Activated T-cell treated with anti-CD3 and anti-CD28 coated beads, Interleukin-2, amount 50 U/mL, for 1 hour (primary cell): Measurements from ENCODE around the gene CD68.
"Not testable (repeated sequence)": the region's sequence is repeated elsewhere in the genome, so short reads cannot be mapped to it uniquely, and the experiment has no call there.

Source experiments
- DNase-seq: peaks from one replicate; pipeline ENCODE4 v3.0.0-alpha.2; 2020

Gene CD68

DNA sequence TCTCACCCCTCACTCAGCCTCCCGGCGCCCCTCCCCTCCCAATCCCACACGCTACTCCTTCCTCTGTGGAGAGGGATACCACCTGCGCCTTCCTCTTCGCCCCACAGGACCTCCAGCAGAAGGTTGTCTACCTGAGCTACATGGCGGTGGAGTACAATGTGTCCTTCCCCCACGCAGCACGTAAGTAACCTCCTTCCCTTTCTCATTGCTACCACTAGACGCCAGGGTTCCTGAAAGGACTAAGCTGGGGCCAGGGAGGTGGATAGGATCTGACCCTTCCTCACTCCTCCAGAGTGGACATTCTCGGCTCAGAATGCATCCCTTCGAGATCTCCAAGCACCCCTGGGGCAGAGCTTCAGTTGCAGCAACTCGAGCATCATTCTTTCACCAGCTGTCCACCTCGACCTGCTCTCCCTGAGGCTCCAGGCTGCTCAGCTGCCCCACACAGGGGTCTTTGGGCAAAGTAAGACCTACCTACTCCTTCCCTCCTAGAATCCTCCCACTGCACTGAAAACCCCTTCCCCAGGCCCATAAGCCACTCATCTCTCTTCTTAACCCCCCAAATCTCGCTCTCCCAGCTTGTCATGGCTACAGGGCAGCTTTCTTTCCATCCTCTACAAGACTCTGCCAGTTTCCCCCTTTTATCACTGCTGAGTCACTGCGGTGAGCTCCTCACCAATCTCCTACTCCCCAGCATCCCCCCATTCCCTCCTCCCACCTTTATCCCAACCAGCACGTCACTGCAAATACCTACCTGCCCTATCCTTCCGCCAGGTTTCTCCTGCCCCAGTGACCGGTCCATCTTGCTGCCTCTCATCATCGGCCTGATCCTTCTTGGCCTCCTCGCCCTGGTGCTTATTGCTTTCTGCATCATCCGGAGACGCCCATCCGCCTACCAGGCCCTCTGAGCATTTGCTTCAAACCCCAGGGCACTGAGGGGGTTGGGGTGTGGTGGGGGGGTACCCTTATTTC is 1.5 kb downstream of the CD68 start:
- DNase-seq = no peak

DNA sequence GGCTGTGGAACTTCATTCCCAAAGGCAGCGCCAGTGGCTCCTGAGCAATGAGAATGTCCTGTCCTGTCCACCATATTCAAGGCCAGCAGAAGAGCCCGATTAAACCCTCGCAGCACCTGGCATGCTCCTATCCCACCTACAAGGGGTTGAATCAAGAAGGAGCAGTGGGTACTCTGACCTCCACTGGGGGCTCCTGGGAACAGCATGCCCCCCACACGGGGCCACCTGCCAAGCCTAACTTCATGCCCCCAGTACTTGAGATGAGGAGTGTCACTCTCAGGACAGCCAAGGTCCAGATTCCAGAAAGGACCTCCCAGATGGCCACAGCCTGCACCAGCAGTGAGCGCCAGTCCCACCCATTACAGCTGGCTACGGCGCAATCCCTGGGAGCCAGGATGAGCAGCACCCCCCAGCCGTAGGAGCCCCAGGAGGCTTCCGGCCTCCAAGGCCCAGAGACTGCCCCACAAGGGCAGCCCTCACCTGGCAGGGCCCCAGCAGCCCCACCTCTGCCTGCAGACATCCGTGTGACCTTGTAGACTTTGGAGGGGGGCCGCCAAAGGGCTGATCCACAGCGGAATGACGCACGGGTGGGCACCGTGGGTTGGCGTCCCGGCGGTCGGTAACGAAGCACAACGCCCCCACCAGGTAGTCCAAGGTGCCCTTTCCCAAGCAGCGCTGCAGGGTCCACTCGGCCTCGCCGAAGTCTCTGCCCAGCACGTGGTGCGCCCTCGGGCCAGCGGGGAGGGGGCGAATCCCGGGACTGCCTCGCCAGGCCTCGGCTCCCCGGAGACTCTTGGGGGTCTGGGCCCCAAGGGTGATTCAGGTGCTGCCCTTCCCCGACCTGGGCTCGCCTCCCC is 3.2 kb downstream of the CD68 start:
- no peak for DNase-seq

DNA sequence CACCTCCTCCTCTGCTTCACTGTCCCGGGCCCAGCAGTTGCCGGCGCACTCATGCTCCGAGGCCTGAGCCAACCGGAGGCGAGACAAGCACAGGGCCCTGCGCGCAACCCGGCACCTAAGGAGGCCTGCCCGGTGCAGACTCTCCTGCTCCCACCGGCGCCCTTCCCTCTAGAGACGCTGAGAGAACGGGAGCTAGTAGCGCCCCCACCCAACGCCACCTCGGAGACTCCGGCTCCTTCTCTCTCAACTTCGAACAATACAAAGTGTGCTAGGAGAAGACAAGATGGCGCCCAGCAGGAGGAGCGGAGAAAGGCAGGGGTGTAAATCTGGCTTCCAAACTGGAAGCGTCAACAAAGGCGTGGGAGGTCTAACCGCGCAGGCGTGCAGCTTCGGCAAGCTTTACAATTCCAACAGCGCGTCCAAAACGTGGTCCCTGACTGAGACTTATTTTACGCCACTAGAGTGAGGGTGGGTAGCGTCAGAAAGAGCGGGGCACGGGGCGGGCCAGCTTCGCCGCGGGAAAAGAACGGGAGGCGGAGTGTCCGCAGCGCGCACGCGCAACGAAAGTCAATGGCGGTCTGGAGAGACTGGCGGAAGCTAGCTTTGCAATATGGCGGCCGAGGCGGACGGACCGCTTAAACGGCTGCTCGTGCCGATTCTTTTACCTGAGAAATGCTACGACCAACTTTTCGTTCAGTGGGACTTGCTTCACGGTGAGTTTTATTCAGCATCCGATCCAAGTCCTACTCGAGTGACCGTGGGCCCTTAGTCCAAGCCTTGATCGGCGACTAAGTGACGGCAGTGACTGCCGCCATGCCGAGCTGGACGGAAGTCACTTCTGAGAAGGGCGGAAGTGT is 4.0 kb downstream of the CD68 start, which contains the start of gene MPDU1:
Gene MPDU1, plus strand, starts transcription at position 600 of the 857 bp plus-strand sequence. Its CDS starts 11 bp downstream, at position 611.
- peak; percentile 93 for DNase-seq

DNA sequence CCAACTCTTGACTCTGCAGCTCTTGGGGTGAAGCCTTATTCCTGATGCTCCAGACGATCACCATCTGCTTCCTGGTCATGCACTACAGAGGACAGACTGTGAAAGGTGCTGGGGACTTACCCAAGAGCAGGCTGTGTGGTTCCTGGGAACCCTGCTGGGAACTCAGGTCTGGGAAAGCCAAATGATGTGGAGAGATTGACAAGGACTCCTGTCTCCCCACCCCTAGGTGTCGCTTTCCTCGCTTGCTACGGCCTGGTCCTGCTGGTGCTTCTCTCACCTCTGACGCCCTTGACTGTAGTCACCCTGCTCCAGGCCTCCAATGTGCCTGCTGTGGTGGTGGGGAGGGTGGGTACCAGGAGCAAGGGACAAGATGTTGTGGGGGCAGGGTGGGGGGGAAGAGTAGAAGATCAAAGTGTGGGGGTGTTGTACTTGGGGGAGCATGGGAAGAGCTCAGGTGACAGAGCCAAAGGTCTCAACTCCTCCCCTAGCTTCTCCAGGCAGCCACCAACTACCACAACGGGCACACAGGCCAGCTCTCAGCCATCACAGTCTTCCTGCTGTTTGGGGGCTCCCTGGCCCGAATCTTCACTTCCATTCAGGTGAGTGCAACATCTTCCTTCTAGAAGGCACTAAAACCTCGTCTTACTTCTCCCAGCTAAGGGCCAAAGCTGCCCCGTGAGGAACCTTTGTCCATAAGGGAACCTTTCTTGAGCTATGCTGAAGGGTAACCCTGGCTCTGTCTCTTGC is 7.4 kb downstream of the CD68 start:
- DNase-seq = no peak

DNA sequence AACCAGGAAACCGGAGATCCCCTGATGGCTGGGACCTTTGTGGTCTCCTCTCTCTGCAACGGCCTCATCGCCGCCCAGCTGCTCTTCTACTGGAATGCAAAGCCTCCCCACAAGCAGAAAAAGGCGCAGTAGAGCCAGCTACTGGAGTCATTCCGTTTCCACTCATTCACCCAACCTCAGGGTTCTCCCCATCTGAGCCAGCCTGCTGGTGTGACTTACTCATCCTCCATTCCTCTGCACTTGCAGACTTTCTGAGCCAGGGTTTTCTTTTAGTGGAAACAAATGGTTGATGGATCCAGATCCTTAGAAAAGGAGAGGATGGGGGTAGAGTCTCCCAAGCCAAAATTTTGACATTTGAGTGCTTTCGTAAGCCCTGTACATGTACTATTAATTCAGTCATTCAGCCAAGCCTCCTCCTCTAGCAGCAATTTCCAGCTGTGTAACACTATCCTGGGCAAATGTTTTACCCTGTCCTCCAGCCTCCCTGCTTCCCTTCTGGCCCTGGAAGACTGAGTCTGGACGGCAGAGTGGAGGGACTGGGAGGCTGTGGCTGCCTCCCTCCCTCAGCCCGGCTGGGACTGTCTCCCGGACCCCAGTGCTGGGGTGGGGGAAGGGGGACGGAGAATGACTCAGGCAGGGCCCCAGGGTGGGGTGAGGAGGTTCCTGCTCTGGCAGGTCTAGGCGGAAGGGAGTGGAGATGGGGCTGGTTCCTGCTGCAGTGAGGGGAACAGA is 8.1 kb downstream of the CD68 start:
- no peak for DNase-seq

DNA sequence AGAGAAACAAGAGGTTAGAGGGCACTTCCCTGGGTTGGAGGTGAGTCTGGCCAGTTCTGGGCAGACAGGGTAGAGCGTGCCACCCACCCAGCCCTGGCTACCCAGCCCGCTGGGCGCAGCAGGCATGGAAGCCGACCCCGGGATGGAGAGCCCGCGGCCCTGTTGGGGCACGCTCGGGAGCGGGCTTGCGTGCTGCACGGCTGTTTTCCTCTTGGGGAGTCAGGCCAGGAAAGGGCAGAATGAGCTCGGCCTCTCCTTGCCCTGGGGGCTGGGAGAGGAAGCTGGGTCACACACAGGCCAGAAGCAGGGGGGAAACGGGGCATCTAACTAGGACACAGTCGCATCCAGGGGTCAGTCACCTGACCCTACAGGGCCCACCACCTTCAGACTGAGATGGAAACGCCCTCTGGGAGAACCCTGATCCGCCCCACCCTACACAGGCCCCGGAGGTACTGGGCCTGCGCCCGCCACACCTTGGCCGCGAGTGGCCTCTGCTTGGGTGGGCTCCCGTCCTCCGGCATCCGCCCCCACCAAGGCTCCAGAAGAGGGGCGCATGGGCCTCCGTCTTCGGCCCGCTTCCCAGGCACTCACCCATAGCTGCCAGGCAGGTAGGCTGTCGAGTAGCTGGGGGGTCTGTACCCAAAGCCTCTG is 9.2 kb downstream of the CD68 start:
- no peak for DNase-seq

DNA sequence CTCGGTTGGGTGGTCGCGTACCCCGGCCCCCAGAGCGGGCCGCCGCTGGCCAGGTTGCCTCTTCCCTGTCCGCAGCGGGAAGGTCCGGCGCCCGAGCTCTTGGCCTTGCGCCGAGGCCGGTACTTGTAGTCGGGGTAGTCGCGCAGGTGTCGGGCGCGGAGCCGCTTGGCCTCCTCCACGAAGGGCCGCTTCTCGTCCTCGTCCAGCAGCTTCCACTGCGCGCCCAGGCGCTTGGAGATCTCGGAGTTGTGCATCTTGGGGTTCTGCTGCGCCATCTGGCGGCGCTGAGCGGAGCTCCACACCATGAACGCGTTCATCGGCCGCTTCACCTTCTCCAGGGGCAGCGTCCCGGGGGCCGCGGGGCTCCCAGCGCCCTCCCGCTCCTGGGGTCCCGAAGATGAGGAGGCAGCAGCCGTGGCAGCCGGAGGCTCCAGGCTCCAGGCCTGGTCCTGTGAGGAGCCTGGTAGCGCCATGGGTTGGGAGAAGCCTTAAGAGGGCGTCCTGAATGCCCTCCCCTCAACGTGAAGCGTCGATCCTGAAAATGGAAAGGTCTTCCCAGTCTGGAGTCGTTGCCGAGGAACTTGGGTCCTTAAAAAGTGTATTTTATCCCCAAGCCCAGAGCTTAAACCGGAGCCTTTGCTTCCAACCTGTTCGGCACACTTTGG is 9.9 kb downstream of the CD68 start:
- DNase-seq = peak; percentile 78

DNA sequence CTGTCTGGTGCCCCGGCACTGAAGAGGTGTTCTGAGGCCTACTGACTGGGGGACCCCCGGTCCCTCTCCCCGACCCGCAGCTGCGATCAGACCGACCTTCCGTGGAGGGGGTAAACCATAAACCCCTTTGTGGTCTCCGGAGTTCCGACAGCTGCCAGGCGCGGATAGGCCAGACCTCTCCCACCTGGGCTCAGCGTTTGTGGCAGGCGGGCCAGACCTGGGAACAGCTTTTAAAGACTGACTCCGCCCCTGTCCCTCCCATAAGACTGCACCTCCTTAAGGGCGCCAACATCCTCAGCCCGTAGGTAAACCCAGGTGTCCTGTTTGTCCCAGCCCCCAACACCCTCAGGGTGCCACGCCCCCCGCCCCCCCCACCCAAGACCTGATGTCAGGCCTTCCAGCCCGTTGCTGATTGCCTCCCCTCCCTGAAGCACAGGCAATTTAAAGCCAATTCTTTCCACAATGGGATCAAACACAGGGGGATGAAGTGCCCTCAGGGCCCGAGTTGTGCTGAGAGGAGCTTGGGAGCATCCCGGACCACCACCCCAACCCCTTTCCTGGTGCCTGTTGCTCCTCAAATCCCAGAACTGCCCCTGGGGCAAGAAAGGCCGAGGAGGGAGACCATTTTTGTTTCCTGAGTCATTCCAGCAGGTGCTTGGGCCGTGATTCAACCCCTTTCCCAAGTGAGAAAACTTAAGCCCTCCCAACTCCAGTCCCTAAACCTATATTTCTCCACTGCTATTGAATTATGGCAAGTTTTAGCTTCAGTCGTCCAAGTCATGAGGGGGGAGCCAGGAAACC is 10.7 kb downstream of the CD68 start, which contains the start of gene SOX15:
Gene SOX15, minus strand, starts transcription at position 204 of the 801 bp plus-strand sequence. CDS start 418 bp downstream, outside the sequence.
- no peak for DNase-seq

DNA sequence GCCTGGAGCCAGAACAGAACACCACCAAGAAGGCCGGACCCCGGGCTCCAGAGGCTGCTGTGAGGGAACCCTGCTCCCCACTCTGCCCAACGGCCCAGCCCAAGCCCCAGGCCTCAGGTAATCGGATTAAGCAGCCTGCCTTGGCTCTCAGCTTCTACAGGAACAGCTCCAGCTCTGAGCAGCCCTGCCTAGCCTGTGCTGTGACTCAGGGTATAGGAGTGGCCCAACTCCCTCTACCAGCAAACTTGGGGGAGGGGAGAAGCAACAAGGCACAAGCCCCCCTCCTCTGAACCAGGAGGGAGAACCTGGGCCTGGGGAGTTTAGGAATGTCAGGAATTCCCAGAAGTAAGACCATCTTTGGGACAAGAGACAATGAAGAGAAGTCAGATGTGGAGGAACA is 11.3 kb downstream of the CD68 start:
- no peak for DNase-seq

DNA sequence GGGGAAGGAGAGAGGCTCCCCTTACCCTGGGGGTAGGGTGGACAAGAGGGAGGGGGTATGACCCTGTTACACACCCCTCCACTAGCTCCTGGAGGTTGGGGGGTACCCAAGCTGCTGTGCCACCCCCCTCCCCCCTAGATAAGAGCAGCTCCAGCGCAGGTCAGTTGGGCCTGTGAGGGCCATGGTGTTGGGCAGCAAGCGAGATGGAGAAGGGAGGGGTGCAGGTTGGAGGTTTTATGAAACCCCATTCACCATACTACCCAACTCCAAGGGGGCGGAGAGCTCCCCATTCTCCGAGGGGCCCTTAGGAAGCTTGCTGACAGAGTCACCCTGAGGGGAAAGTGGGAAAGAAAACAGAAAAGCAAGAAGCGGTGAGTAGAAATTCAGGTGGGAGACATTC is 12.2 kb downstream of the CD68 start:
- DNase-seq = no peak

DNA sequence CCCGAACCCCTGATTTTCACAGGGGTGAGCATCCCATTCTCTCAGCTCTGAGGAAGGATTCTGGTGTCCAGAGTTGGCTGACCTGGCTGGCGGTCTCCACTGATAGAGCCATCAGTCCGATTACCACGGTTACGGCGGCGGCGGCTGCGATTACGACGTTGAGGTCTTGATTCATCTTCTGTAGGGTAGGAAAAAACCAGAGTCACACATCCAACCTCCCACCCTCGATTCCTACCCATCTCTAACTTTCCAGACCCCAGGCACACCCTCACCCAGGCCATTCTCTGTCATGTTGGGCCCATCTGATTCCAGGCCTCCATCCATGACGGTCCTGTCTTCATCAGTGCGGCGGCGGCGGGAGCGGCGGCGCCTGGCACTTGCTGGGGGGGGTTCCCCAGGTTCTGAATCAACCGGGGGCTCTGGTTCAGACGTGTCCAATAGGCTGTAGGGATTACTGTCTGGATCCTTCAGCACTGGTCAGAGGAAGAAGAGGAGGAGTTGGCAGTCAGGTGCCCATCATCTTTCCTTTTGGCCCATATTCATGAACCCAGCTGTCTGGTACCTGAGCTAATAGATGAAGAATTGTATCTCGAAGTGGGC is 13.1 kb downstream of the CD68 start:
- no peak for DNase-seq

DNA sequence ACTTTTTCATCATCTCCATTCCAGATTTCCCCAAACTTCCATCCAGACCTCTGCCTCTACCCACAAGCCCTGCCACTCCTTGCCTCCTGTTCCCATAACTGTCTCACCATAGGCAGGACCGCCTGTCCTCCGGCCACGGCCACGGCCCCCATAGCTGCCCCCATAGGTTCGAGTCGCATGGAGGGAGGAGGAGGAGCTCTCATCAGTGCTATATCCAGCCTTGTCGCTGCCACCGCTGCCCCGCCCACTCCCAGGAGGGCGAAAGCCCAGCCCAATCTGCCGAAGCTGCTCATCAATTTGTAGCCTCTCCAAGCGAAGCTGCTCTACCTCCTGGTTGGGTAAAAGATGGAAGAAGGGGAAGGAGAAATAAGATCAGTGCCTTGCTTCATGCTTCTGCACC is 13.9 kb downstream of the CD68 start:
- no peak for DNase-seq

DNA sequence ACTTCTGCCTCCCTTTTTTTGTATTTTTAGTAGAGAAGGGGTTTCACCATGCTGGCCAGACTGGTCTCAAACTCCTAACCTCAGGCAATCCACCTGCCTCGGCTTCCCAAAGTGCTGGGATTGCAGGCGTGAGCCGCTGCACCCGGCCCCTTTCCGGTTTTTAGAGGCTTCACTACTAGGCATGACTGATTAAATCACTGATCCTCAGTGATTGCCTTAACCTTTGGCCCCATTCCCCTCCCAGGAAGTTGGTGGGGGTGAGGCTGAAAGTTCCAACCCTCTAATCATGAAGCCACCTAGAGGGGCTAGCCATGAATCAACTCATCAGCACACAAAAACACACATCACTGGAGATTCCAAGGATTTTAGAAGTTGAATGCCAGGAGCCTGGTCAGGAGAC is 18.1 kb downstream of the CD68 start:
- not testable (repeated sequence) for DNase-seq

DNA sequence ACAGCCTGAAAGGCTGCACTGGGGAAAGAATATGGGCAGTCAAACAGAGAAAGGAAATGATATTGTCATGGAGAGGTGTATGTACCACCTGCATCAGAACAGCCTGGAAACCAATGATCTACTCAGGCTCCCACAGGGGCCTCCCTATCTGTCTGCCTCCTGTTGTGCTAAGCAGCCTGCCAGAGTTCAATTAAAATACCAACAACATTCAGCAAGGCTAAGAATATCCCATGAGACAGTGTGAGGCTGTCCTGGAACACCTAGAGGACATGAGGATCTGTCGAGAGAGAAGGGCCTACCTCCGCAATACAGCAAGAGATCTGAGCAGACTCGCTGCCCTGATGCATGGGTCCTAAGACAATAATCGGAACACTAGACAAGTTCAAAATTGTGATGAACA is 26.8 kb downstream of the CD68 start:
- no peak for DNase-seq

DNA sequence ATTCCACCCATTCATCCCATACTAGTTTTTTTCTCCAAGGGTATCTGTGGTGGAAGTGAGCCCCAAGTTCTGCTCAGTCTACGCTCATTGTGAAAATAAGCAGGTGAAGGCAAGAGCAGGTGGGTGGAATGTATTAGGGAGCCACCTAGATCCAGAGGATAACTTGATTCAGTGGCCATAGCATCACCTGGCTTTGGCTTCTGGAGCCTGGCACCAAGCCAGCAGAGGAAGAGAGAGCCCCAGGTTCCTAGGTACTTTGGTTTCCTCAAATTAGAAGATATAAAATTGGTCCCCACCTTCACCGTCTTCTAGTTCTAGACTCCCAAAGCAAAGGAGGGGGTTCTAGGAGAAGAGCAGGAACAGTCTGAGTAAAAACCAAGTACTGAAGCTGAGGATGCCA is 31.2 kb downstream of the CD68 start:
- no peak for DNase-seq

DNA sequence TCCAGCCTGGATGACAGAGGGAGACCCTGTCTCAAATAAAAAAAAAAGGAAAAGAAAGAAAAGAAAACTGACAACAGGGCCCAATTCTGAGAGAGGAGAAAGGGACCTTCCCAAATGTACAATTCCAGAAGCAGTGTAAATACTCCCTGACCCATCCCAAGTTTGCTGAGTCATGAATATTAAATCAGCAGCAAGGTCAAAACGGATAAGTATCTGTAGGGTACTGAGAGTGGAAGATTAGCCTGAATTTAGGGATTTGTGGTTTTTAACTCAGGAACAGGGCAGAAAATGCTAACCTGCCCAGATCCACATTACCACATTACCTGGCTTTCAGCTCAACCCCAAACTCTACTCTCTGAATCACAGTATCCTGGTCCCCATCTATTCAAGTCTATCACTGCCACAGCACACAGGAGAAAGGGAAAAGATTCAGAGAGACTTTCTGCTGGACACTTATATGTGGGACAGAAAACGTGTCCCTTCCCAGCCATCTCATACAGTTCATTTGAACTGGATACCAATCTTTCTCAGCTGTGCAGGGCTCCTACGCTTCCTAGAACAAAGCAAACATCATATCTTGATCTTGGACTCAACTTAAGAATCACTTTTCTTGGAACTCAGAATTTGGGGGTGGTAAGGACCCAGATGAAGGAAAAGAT is 32.3 kb downstream of the CD68 start:
- DNase-seq = no peak

DNA sequence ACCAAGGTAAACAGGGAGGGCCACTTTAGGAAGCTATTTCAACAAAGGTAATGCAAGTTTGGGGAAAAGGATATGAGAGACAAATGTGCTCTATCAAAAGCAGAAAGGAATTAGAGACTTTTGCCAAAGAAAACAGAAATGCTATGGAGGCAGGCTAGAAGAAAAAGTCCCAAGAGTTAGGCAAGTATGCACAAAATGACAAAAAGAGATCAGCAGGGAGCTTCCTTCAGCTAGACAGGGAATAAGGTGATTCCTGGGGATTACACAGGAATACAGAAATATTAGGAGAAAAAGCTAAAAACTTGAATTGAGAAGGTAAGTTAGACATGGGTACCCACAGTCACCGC is 32.8 kb downstream of the CD68 start:
- no peak for DNase-seq

DNA sequence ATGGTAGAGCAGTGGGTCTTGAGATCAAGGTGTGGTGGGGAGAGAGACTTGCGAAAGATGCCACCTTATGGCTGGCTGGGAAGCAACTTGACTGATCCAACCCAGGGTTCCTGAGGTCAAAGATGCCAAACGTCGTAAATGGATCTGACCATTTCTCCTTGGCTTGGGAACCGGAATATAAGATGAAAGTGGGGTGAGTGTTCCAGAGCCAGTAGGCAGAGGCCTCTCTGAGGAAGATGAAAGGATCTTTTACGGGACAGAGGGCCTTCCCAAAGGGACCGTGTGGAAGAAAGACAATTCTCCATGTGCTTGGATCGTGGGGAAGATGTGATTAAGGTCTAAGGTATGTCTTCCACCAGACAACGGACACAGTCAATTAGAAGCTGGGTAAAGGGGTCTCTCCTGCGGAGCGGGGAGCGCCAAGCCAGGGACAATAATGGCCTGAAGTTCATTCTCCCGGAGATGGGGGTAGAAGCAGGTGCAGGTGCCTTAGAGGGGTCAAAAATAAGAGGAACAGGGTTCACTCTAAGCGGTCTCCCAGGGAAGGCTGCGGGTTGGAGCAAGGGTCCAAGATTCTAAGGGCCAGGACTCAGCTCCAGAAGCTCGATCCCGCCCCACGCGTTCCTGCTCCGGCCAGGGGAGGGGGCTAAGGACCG is 34.5 kb downstream of the CD68 start:
- DNase-seq = no peak
